Measurements from ENCODE around the gene USP17L26. TPM values are rescaled to one million over a fixed set of nuclear protein-coding genes. Genes with fewer than 3 reads are reported as not detected.

USP17L26 gene
- total RNA-seq, 2 donors from 2014 or later = not detected

Other genes with a start within 250 kb of the USP17L26 start
- not detected for gene FAM90A26, start 164.2 kb upstream of the USP17L26 start, total RNA-seq
- gene USP17L10, start 124.0 kb upstream of the USP17L26 start, total RNA-seq = not detected
- gene USP17L11, start 119.3 kb upstream of the USP17L26 start, total RNA-seq = not detected
- not detected for gene USP17L12, start 114.5 kb upstream of the USP17L26 start, total RNA-seq
- not detected for gene USP17L13, start 109.8 kb upstream of the USP17L26 start, total RNA-seq
- not detected for gene USP17L15, start 100.3 kb upstream of the USP17L26 start, total RNA-seq
- not detected for gene USP17L17, start 90.8 kb upstream of the USP17L26 start, total RNA-seq
- gene USP17L18, start 86.0 kb upstream of the USP17L26 start, total RNA-seq = not detected
- not detected for gene USP17L19, start 81.3 kb upstream of the USP17L26 start, total RNA-seq
- not detected for gene USP17L20, start 76.5 kb upstream of the USP17L26 start, total RNA-seq
- not detected for gene USP17L21, start 71.8 kb upstream of the USP17L26 start, total RNA-seq
- not detected for gene USP17L22, start 67.0 kb upstream of the USP17L26 start, total RNA-seq
- not detected for gene USP17L24, start 9.5 kb upstream of the USP17L26 start, total RNA-seq
- not detected for gene USP17L25, start 4.7 kb upstream of the USP17L26 start, total RNA-seq
- gene USP17L5, start 4.7 kb downstream of the USP17L26 start, total RNA-seq = not detected
- gene USP17L27, start 9.5 kb downstream of the USP17L26 start, total RNA-seq = not detected
- gene USP17L28, start 14.2 kb downstream of the USP17L26 start, total RNA-seq = not detected
- not detected for gene USP17L29, start 19.0 kb downstream of the USP17L26 start, total RNA-seq
- gene USP17L30, start 28.5 kb downstream of the USP17L26 start, total RNA-seq = not detected
- gene DEFB131A, start 109.8 kb downstream of the USP17L26 start, total RNA-seq = not detected

Data from activated T-helper 17 cell treated with anti-CD3 and anti-CD28 coated beads, Interleukin-2, amount 50 U/mL, for 72 hours (primary cell).